Measurements from ENCODE around the gene CNTNAP4.

DNA sequence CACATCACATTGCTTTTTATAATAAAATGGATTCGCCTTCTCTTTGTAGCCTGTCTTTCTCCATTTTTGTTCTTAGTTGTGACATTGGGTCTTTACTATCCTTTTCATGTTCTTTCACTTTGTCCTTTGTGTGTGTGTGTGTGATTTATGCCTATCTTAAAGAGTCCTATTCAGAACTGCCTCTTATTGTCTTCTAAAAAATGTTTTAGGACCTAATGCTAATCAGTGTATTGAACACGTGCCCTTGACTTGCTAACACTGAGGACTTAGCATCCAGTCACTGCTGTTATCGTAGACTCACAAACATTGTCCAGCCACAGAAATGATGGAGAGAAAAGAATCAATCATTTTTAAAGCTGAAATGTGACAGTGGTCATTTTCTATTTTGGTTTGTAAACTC, 251.9 kb downstream of the CNTNAP4 start:
- TF ChIP-seq, protein P1, sequence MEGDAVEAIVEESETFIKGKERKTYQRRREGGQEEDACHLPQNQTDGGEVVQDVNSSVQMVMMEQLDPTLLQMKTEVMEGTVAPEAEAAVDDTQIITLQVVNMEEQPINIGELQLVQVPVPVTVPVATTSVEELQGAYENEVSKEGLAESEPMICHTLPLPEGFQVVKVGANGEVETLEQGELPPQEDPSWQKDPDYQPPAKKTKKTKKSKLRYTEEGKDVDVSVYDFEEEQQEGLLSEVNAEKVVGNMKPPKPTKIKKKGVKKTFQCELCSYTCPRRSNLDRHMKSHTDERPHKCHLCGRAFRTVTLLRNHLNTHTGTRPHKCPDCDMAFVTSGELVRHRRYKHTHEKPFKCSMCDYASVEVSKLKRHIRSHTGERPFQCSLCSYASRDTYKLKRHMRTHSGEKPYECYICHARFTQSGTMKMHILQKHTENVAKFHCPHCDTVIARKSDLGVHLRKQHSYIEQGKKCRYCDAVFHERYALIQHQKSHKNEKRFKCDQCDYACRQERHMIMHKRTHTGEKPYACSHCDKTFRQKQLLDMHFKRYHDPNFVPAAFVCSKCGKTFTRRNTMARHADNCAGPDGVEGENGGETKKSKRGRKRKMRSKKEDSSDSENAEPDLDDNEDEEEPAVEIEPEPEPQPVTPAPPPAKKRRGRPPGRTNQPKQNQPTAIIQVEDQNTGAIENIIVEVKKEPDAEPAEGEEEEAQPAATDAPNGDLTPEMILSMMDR (IDR thresholded peaks at IDR 0.05; ENCODE audit: low read depth, low read length, poor library complexity, severe bottlenecking) = no peak
- TF ChIP-seq EZH2phosphoT487 (IDR thresholded peaks at IDR 0.05; ENCODE audit: borderline replicate concordance, low read length) = no peak
